ENCODE measurements around the gene C6orf120.

Gene C6orf120

DNA sequence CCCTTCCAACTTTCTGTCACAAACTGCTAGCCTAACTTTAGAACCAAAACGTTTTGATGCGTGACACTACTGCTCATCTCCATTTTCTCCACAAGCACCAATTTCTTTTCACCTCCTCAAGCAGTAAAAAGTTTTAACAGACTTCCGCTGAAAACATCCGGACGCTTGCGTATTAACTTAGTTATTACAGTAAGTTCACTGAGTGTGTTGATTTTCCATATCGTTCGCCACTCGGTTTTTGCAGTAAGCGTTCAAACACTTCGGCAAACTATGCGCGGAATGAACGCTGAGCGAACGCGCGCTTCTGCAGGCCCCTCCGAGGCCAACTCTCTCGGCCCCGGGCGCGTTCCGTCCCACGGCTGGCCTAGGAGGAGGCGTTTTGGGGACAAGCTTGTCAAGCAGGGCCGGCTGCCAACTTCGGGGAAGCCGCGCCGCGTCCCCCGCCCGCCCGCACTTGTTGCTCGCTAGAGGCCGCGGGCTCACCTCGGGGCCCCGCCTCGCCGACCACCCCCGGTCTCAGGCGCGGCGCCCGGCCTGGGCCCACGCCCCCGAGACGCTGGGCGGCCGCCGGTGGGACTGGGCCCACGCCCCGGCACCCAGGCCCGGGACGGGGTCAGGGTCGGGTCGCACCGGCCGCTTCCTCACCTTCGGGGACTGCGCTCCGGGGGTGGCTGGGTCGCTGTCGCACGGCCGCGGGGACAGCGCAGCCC lies 21.4 kb downstream of the C6orf120 start:
- peaks cover 38% of the 10 kb centered on the region for H3K4me1 ChIP-seq (ENCODE audit: insufficient read depth, low read length)
- peaks cover 13% of the 10 kb centered on the region for H3K36me3 ChIP-seq (ENCODE audit: insufficient read depth, low read length)
- peak overlapping the region; percentile 90 for H3K4me3 ChIP-seq (ENCODE audit: low read length)
- no peaks in the 10 kb centered on the region for H3K9me3 ChIP-seq (ENCODE audit: low read length)
- no peak overlapping the region for H2AFZ ChIP-seq (ENCODE audit: low read depth, low read length)
- no peaks in the 10 kb centered on the region for H3K27me3 ChIP-seq (ENCODE audit: insufficient read depth, low read length)

GRCh38 chr6:169723991-169724493 lies 22.1 kb downstream of the C6orf120 start:
- no peaks in the 10 kb centered on the region for H3K9me3 ChIP-seq (ENCODE audit: low read length)
- peaks cover 11% of the 10 kb centered on the region for H3K36me3 ChIP-seq (ENCODE audit: insufficient read depth, low read length)
- peak overlapping the region; percentile 55 for H3K4me3 ChIP-seq (ENCODE audit: low read length)
- no peak overlapping the region for H2AFZ ChIP-seq (ENCODE audit: low read depth, low read length)
- no peaks in the 10 kb centered on the region for H3K27me3 ChIP-seq (ENCODE audit: insufficient read depth, low read length)
- peaks cover 38% of the 10 kb centered on the region for H3K4me1 ChIP-seq (ENCODE audit: insufficient read depth, low read length)

- H3K27me3 ChIP-seq (ENCODE audit: insufficient read depth, low read length) = no peaks in the 10 kb centered on the region
- H3K4me3 ChIP-seq (ENCODE audit: low read length) = peak within 1 kb of the TSS; percentile 90
Observed at GRCh38 chr6:169724494-169725124, 22.7 kb downstream of the C6orf120 start, which contains the start of gene PHF10. Gene PHF10 (minus strand): TSS chr6:169724500. CDS start chr6:169723931, 569 bp downstream.

DNA sequence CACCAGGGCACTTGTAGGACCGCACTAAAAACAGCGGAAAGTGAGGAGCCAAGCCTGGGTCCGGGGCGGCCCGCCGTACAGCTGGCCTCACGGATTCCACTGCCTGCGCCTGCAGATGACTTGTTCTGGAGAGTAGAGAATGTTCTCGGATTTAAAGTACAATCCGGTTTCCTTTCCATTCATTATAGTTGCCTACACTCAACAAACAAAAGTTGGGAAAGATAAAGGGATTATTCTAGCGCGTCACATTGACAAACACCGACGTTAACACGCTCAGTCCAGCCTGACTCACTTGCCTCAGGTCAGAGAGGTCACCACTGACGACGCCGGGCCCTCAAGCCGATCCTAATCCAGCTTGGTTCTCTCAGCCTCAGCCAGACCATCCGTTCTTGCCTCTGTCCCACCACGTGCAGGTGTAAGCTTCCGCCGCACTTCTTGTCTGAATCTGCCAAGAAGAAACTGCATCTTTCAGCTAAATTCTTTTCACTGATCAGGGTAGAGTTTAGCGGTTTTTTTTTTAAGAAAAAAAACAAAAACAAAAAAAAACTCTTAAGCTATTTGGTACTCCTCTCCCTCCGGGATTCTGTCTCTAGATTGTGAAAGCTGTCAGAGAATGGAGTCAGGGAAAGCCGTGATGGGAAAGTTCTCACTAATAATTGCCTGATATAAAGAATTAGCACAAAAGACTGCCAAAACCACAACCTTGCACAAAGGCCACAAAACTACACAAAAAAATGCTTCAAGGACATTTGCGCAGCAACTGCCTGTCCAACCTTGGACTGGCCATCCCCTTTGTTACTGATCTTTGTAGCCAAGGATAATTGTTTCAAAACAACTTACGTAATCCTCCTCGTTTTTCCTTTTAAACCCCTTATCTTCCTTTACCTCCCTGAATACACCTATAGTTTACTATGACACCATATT lies 23.5 kb downstream of the C6orf120 start:
- peak overlapping the region; percentile 37 for H2AFZ ChIP-seq (ENCODE audit: low read depth, low read length)
- no peaks in the 10 kb centered on the region for H3K9me3 ChIP-seq (ENCODE audit: low read length)
- H3K4me3 ChIP-seq (ENCODE audit: low read length) = peak overlapping the region; percentile 81

More at GRCh38 chr6:169724494-169725124, 22.7 kb downstream of the C6orf120 start, which contains the start of gene PHF10:
- Histone ChIP-seq H3K36me3 (ENCODE audit: insufficient read depth, low read length) (peaks cover 7% of the 10 kb centered on the region), H3K9me3 (ENCODE audit: low read length) (no peaks in the 10 kb centered on the region), H2AFZ (ENCODE audit: low read depth, low read length) (peak within 1 kb of the TSS; percentile 37), H3K4me1 (ENCODE audit: insufficient read depth, low read length) (peaks cover 38% of the 10 kb centered on the region)

GRCh38 chr6:169726049-169726400 lies 24.1 kb downstream of the C6orf120 start:
- Histone ChIP-seq H3K9me3 (ENCODE audit: low read length) (no peaks in the 10 kb centered on the region), H3K36me3 (ENCODE audit: insufficient read depth, low read length) (no peaks in the 10 kb centered on the region), H3K4me3 (ENCODE audit: low read length) (peak overlapping the region; percentile 81), H3K27me3 (ENCODE audit: insufficient read depth, low read length) (no peaks in the 10 kb centered on the region), H2AFZ (ENCODE audit: low read depth, low read length) (no peak overlapping the region), H3K4me1 (ENCODE audit: insufficient read depth, low read length) (peaks cover 33% of the 10 kb centered on the region)

More for the DNA sequence above, 23.5 kb downstream of the C6orf120 start:
- Histone ChIP-seq H3K4me1 (ENCODE audit: insufficient read depth, low read length) (peaks cover 36% of the 10 kb centered on the region), H3K27me3 (ENCODE audit: insufficient read depth, low read length) (no peaks in the 10 kb centered on the region), H3K36me3 (ENCODE audit: insufficient read depth, low read length) (peaks cover 2% of the 10 kb centered on the region)

GRCh38 chr6:169726963-169727362 lies 25.0 kb downstream of the C6orf120 start:
- Histone ChIP-seq H3K4me1 (ENCODE audit: insufficient read depth, low read length) (peaks cover 23% of the 10 kb centered on the region), H2AFZ (ENCODE audit: low read depth, low read length) (no peak overlapping the region), H3K27me3 (ENCODE audit: insufficient read depth, low read length) (no peaks in the 10 kb centered on the region), H3K36me3 (ENCODE audit: insufficient read depth, low read length) (no peaks in the 10 kb centered on the region), H3K9me3 (ENCODE audit: low read length) (no peaks in the 10 kb centered on the region), H3K4me3 (ENCODE audit: low read length) (no peak overlapping the region)

DNA sequence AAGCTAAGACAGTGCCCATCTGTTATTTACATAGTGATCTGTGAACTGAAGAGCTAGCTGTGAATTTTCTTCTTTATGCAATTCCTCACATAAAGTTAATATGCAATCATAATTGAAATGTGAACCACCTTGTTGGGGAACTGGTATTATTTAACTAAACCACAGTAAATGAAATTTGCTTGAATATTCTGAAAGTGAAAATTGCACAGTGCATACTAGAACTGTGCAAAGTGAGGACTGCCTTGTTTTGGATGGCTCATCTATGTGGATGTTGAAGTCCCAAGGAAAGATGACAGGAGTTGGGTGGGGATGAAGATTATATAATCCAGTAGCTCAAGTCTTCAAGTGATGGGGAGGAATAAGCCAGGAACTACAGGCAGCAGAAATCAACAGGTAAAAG lies 28.0 kb downstream of the C6orf120 start:
- no peak overlapping the region for H2AFZ ChIP-seq (ENCODE audit: low read depth, low read length)
- no peak overlapping the region for H3K4me3 ChIP-seq (ENCODE audit: low read length)
- no peaks in the 10 kb centered on the region for H3K36me3 ChIP-seq (ENCODE audit: insufficient read depth, low read length)
- H3K9me3 ChIP-seq (ENCODE audit: low read length) = no peaks in the 10 kb centered on the region
- H3K27me3 ChIP-seq (ENCODE audit: insufficient read depth, low read length) = no peaks in the 10 kb centered on the region
- H3K4me1 ChIP-seq (ENCODE audit: insufficient read depth, low read length) = peaks cover 14% of the 10 kb centered on the region

- H3K36me3 ChIP-seq (ENCODE audit: insufficient read depth, low read length) = no peaks in the 10 kb centered on the region
- no peaks in the 10 kb centered on the region for H3K4me1 ChIP-seq (ENCODE audit: insufficient read depth, low read length)
- no peak overlapping the region for H2AFZ ChIP-seq (ENCODE audit: low read depth, low read length)
- H3K9me3 ChIP-seq (ENCODE audit: low read length) = no peaks in the 10 kb centered on the region
- no peak overlapping the region for H3K4me3 ChIP-seq (ENCODE audit: low read length)
- H3K27me3 ChIP-seq (ENCODE audit: insufficient read depth, low read length) = no peaks in the 10 kb centered on the region
Observed at GRCh38 chr6:169738204-169738975, 36.5 kb downstream of the C6orf120 start.

GRCh38 chr6:169738976-169739529 lies 37.1 kb downstream of the C6orf120 start:
- no peaks in the 10 kb centered on the region for H3K27me3 ChIP-seq (ENCODE audit: insufficient read depth, low read length)
- H3K4me3 ChIP-seq (ENCODE audit: low read length) = no peak overlapping the region
- H3K36me3 ChIP-seq (ENCODE audit: insufficient read depth, low read length) = no peaks in the 10 kb centered on the region
- no peaks in the 10 kb centered on the region for H3K9me3 ChIP-seq (ENCODE audit: low read length)
- H3K4me1 ChIP-seq (ENCODE audit: insufficient read depth, low read length) = no peaks in the 10 kb centered on the region
- H2AFZ ChIP-seq (ENCODE audit: low read depth, low read length) = no peak overlapping the region

GRCh38 chr6:169741344-169741743 lies 39.4 kb downstream of the C6orf120 start:
- H3K4me3 ChIP-seq (ENCODE audit: low read length) = no peak overlapping the region
- no peaks in the 10 kb centered on the region for H3K9me3 ChIP-seq (ENCODE audit: low read length)
- H3K27me3 ChIP-seq (ENCODE audit: insufficient read depth, low read length) = no peaks in the 10 kb centered on the region
- H3K4me1 ChIP-seq (ENCODE audit: insufficient read depth, low read length) = no peaks in the 10 kb centered on the region
- H2AFZ ChIP-seq (ENCODE audit: low read depth, low read length) = no peak overlapping the region
- no peaks in the 10 kb centered on the region for H3K36me3 ChIP-seq (ENCODE audit: insufficient read depth, low read length)

DNA sequence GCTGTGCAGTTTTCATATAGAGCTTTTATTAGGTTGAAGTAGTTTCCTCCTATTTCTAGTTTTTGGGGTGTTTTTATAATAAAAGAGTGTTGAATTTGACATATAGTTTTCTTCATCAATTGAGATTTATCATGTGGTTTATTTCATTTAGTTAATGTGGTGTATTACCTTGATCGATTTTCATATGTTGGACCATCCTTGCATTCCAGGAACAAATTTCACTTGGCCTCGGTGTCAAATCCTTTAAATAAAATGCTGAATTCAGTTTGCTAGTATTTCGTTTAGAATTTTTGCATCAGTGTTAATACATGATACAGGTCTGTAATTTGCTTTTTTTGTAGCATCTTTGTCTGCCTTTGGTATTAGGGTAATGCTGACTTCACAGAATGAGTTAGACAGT lies 43.5 kb downstream of the C6orf120 start:
- Histone ChIP-seq H3K27me3 (ENCODE audit: insufficient read depth, low read length) (no peaks in the 10 kb centered on the region), H3K4me3 (ENCODE audit: low read length) (no peak overlapping the region), H2AFZ (ENCODE audit: low read depth, low read length) (no peak overlapping the region), H3K36me3 (ENCODE audit: insufficient read depth, low read length) (no peaks in the 10 kb centered on the region), H3K4me1 (ENCODE audit: insufficient read depth, low read length) (peaks cover 4% of the 10 kb centered on the region), H3K9me3 (ENCODE audit: low read length) (peaks cover 4% of the 10 kb centered on the region)

GRCh38 chr6:169746556-169746955 lies 44.6 kb downstream of the C6orf120 start:
- H3K27me3 ChIP-seq (ENCODE audit: insufficient read depth, low read length) = no peaks in the 10 kb centered on the region
- peaks cover 4% of the 10 kb centered on the region for H3K4me1 ChIP-seq (ENCODE audit: insufficient read depth, low read length)
- H2AFZ ChIP-seq (ENCODE audit: low read depth, low read length) = no peak overlapping the region
- no peaks in the 10 kb centered on the region for H3K36me3 ChIP-seq (ENCODE audit: insufficient read depth, low read length)
- H3K4me3 ChIP-seq (ENCODE audit: low read length) = no peak overlapping the region
- H3K9me3 ChIP-seq (ENCODE audit: low read length) = peaks cover 4% of the 10 kb centered on the region
